Measurements from ENCODE around the gene AP1S1. TPM values are rescaled to one million over a fixed set of nuclear protein-coding genes. Genes with fewer than 3 reads are reported as not detected.

Gene AP1S1
- total and polyA plus RNA-seq, 9 of the 15 experiments (the other 6 are each of a cell fraction or from before 2014, with no cell fraction given) = 4.4 to 149 (median 89.4) TPM

DNA sequence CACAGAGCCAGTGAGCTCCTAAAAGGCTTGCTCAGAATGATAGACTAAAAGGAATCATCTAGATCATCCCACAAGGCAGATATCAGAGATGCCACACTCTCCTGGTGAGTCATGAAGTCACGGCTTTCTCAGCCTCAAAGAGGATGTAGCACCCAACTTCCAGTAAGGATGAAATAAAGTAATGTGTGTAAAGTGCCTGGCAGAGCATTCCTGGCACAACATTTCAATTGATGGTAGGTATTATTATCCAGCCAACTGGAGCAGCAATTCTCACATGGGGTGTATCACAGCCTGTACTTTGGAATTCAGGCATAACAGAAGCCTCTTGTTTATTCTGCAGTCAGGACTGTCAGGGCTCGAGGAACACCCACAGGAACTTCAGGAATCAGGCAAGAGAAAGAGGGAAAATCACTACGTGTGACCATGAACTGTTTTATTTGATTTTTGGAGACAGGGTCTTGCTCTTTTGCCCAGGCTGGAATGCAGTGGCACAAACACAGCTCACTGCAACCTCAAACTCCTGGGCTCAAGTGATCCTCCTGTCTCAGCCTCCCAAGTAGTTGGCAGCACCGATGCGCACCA lies 31.1 kb downstream of the AP1S1 start (continued):
- TF ChIP-seq MBD2 (IDR thresholded peaks at IDR 0.05; ENCODE audit: borderline replicate concordance, low read depth) (no peak), NR3C1 (CRISPR knock-in tag; IDR thresholded peaks at IDR 0.05) (no peak)

DNA sequence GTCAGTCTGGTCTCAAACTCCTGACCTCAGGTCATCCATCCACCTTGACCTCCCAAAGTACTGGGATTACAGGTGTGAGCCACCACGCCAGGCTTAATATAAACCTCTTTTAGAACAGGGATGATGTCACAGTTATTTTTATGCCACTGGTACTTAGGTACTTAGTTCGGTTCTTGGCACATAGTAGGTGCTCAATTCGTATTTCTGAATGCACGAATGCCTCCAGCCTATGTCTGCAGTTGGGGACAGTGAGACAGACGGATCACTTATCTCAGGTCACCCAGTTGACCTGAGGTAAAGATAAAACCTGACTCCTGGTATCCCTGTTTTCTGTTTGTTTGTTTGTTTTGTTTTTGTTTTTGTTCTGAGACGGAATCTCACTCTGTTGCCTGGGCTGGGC lies 31.9 kb downstream of the AP1S1 start:
- Histone ChIP-seq H3K9me1 (ENCODE audit: control insufficient read depth, insufficient read depth, low read length) (no peaks in the 10 kb centered on the region), H3K4me3 (no peak overlapping the region), H3K9me3 (replicated peaks; ENCODE audit: control insufficient read depth, insufficient read depth, low read depth, low read length) (no peaks in the 10 kb centered on the region), H3K79me2 (ENCODE audit: control insufficient read depth, insufficient read depth, low read length) (no peaks in the 10 kb centered on the region), H3K36me3 (ENCODE audit: control insufficient read depth, insufficient read depth, low read length) (no peaks in the 10 kb centered on the region), H3K9ac (ENCODE audit: insufficient read depth in 1 of 2, low read depth in 2 of 2, low read length in 2 of 2) (no peak overlapping the region), H3K4me1 (replicated peaks in 1 of 2; ENCODE audit: control insufficient read depth in 2 of 2, insufficient read depth in 2 of 2, low read length in 2 of 2) (peaks cover 3 to 7% of the 10 kb centered on the region in 2 experiments; a peak in 3 of 5 replicates), H3K27me3 (ENCODE audit: control insufficient read depth in 2 of 2, insufficient read depth in 2 of 2, low read length in 2 of 2) (no peaks in the 10 kb centered on the region; a peak in 1 of 5 replicates), H3K4me2 (ENCODE audit: insufficient read depth, low read length) (no peak overlapping the region), H2AFZ (ENCODE audit: low read depth, low read length) (no peak overlapping the region), H4K20me1 (replicated peaks; ENCODE audit: control insufficient read depth, insufficient read depth, low read length) (no peaks in the 10 kb centered on the region), H3K27ac (ENCODE audit: extremely low read depth, low read depth, low read length) (no peak overlapping the region)
- DNase-seq (ENCODE audit: extremely low read depth in 1 of 4, low spot score in 3 of 4) = no peak
- TF ChIP-seq ZNF583 (CRISPR knock-in tag; IDR thresholded peaks at IDR 0.05) (no peak), NFIX (CRISPR knock-in tag; IDR thresholded peaks at IDR 0.05; ENCODE audit: low read depth) (no peak), ARID1B (IDR thresholded peaks at IDR 0.05) (0 out of 2 replicates have a peak, but pooled peaks have one; percentile 11), SPI1 (IDR thresholded peaks at IDR 0.05; ENCODE audit: borderline replicate concordance, low read depth, low read length) (no peak), TAF9B (IDR thresholded peaks at IDR 0.05; ENCODE audit: partially characterized antibody) (no peak), ADNP (tag; IDR thresholded peaks at IDR 0.05) (0 out of 2 replicates have a peak, but pooled peaks have one; percentile 23), ELF2 (CRISPR knock-in tag; IDR thresholded peaks at IDR 0.05) (no peak), SAP30 (IDR thresholded peaks at IDR 0.05; ENCODE audit: borderline replicate concordance, insufficient read depth, low read depth, low read length, poor library complexity, severe bottlenecking) (no peak), ZKSCAN1 (IDR thresholded peaks at IDR 0.05; ENCODE audit: low read depth, low read length) (peak; percentile 92), NR2C2 (CRISPR knock-in tag; IDR thresholded peaks at IDR 0.05) (no peak), NR2C2 (tag; IDR thresholded peaks at IDR 0.05) (peak; percentile 52; the same call in 1 of the 2 replicates), NR3C1 (CRISPR knock-in tag; IDR thresholded peaks at IDR 0.05) (no peak)
- TF ChIP-seq, protein P1, sequence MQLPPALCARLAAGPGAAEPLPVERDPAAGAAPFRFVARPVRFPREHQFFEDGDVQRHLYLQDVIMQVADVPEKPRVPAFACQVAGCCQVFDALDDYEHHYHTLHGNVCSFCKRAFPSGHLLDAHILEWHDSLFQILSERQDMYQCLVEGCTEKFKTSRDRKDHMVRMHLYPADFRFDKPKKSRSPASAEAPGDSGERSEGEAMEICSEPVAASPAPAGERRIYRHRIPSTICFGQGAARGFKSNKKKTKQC (CRISPR knock-in tag; IDR thresholded peaks at IDR 0.05) = no peak
- ChIA-PET POLR2A (no interaction called here), CTCF (ENCODE audit: low intra/inter-chr PET ratio) (no interaction called here)
- WGBS (ENCODE audit: insufficient coverage, low coverage, missing lambda C conversion rate) = 22% methylated on average over 6 of the region's 6 CpGs
- ATAC-seq = no peak
- intact Hi-C loops (cut with micrococcal nuclease) (loop anchor here (5.0 kb wide), 1 partner anchor 289 kb away; the partner anchor contains the start of gene ACHE), in situ Hi-C loops (cut with MboI) (no loop called here)
- BruUV-seq (replicated peaks) = no TSS peak
- FAIRE-seq = no peak
